A673 (cell line): ENCODE results near the gene ANKS1B. TPM values are rescaled to one million over a fixed set of nuclear protein-coding genes. Genes with fewer than 3 reads are reported as not detected.

Experiments used
- BruUV-seq: library from RNA; stranded (reverse); fragments of 400-500 nt; replicated peaks from 2 replicates; lab custom pipeline; 2021; lab: Mats Ljungman, UMichigan
- CTCF ChIA-PET: fragments of 300-600 bp; sonication (Branson Sonifier 250); formaldehyde crosslinking; loops from one replicate; lab custom pipeline; 2022; ENCODE audit warnings: antibody characterized with exemption; lab: Charles Lee
- POLR2A ChIA-PET: fragments of 300-600 bp; sonication (Branson Sonifier 250); formaldehyde crosslinking; loops from one replicate; lab custom pipeline; 2022; ENCODE audit warnings: antibody characterized with exemption; ENCODE audit not compliant: low non-redundant PET; lab: Charles Lee
- DNase-seq: peaks from one replicate; pipeline ENCODE4 v3.0.0-alpha.2; 2015; ENCODE audit warnings: low spot score
- H3K27ac ChIP-seq: fragments of 200-600 bp; sonication (generic); 2 replicates; pipeline ENCODE4 v1.5.1; 2016; ENCODE audit warnings: mixed run types, low read depth, mild to moderate bottlenecking, mixed read lengths, antibody characterized with exemption, low read length; ENCODE audit not compliant: poor library complexity, severe bottlenecking
- H3K27me3 ChIP-seq: fragments of 200-600 bp; sonication (generic); replicated peaks from 2 replicates; pipeline ENCODE4 v1.6.1; 2017; ENCODE audit warnings: mixed run types, low read depth, mild to moderate bottlenecking, mixed read lengths, antibody characterized with exemption, low read length; ENCODE audit not compliant: insufficient read depth, poor library complexity
- H3K36me3 ChIP-seq: fragments of 200-600 bp; sonication (generic); 2 replicates; pipeline ENCODE4 v1.6.1; 2016; ENCODE audit warnings: mixed run types, mild to moderate bottlenecking, mixed read lengths, antibody characterized with exemption, low read length; ENCODE audit not compliant: insufficient read depth, poor library complexity, severe bottlenecking
- H3K4me1 ChIP-seq: fragments of 200-600 bp; sonication (generic); 2 replicates; pipeline ENCODE4 v1.6.1; 2017; ENCODE audit warnings: mixed run types, mild to moderate bottlenecking, mixed read lengths, antibody characterized with exemption, low read length; ENCODE audit not compliant: insufficient read depth, poor library complexity, severe bottlenecking
- H3K4me3 ChIP-seq: fragments of 200-600 bp; sonication (generic); 2 replicates; pipeline ENCODE4 v1.5.1; 2016; ENCODE audit warnings: low read depth, mixed run types, mild to moderate bottlenecking, mixed read lengths, low read length; ENCODE audit not compliant: poor library complexity, severe bottlenecking
- H3K9me3 ChIP-seq: fragments of 200-600 bp; sonication (generic); 2 replicates; pipeline ENCODE4 v1.6.1; 2016; ENCODE audit warnings: mixed run types, low read depth, mild to moderate bottlenecking, mixed read lengths, antibody characterized with exemption, low read length; ENCODE audit not compliant: poor library complexity, severe bottlenecking
- EZH2 ChIP-seq: fragments of 200-600 bp; sonication (generic); IDR thresholded peaks from 2 replicates; pipeline ENCODE4 v1.6.1; 2017; ENCODE audit warnings: borderline replicate concordance, low read depth, mild to moderate bottlenecking, mixed read lengths, antibody characterized with exemption, low read length; ENCODE audit not compliant: poor library complexity, severe bottlenecking
- intact Hi-C: fragments of 100-400 bp; cut with micrococcal nuclease; formaldehyde crosslinking; loops from one replicate; pipeline ENCODE4 v1.10.0; 2022; ENCODE audit not compliant: unreplicated experiment
- total RNA-seq: library from RNA; stranded (reverse); gene quantifications from 2 replicates; pipeline ENCODE4 v1.2.3, GENCODE V29; 2021
- TF ChIP-seq, protein P1 (sequence below): fragments of 300-800, 200-600 bp; sonication (generic); conservative IDR thresholded peaks from 2 replicates; pipeline ENCODE4 v1.5.1; 2017; ENCODE audit warnings: low read depth, mild to moderate bottlenecking, antibody characterized with exemption, low read length, moderate library complexity, mixed read lengths

ANKS1B gene
- total RNA-seq, 1 experiment from 2014 or later, result 0.99 TPM

DNA sequence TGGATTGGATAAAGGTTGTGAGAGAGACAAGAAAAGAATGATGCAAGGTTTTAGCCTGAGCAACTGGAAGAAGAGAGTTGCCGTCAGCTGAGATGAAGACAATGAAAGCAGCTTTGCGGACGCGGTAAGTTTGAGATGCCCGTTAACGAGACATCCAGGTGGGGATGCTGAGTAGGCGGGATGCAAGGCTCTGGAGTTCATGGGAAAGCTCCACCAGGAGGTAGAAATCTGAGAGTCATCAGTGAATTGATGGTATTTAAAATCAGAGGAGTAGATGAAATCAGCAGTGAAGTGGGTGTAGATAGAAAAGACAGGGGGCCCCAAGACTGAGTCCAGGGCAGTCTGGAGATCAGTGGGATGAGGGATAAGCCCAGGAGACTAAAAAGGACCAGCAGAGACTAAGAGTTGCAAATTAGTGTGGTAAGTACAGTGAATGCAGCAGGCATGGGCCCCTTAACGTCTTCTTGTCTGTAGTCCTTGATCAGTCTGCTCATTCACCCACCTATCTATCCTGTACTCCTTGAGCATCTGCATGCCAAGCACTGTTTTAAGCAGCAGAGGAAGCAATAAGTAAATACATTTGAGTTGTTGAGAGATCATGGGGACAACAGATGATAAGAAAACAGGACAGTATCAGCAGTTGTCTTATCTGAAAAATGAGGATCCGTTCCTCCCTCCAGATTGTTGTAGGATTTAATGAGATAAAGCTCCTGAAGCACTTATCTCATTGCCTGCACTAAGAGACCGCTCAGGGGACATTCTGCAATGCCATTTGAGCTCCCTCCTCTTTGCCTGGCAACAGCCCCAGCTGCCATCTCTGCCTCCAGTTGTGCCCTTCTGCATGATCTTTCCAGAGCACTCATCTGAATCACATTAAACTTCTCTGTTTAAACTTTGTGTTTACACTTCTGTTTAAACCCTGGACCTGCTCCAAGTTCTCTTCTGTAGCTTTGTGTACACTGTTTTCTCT lies 1248.1 kb downstream of the ANKS1B start:
- no peak for DNase-seq
- H3K9me3 ChIP-seq, result no peaks in the 10 kb centered on the region
- no peaks in the 10 kb centered on the region for H3K36me3 ChIP-seq
- no peak overlapping the region for H3K27ac ChIP-seq
- H3K27me3 ChIP-seq, result no peaks in the 10 kb centered on the region
- H3K4me3 ChIP-seq, result no peak overlapping the region
- BruUV-seq, result no TSS peak
- ChIA-PET POLR2A (interaction anchor here (0.6 kb wide), 1 partner anchor 9 kb away, joined by 4 read pairs; no protein-coding TSS in a partner anchor), CTCF (no interaction called here)
- intact Hi-C loops, result no loop called here
- H3K4me1 ChIP-seq, result peaks cover 3% of the 10 kb centered on the region
- TF ChIP-seq EZH2, result no peak
- TF ChIP-seq, protein P1, sequence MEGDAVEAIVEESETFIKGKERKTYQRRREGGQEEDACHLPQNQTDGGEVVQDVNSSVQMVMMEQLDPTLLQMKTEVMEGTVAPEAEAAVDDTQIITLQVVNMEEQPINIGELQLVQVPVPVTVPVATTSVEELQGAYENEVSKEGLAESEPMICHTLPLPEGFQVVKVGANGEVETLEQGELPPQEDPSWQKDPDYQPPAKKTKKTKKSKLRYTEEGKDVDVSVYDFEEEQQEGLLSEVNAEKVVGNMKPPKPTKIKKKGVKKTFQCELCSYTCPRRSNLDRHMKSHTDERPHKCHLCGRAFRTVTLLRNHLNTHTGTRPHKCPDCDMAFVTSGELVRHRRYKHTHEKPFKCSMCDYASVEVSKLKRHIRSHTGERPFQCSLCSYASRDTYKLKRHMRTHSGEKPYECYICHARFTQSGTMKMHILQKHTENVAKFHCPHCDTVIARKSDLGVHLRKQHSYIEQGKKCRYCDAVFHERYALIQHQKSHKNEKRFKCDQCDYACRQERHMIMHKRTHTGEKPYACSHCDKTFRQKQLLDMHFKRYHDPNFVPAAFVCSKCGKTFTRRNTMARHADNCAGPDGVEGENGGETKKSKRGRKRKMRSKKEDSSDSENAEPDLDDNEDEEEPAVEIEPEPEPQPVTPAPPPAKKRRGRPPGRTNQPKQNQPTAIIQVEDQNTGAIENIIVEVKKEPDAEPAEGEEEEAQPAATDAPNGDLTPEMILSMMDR, result no peak

DNA sequence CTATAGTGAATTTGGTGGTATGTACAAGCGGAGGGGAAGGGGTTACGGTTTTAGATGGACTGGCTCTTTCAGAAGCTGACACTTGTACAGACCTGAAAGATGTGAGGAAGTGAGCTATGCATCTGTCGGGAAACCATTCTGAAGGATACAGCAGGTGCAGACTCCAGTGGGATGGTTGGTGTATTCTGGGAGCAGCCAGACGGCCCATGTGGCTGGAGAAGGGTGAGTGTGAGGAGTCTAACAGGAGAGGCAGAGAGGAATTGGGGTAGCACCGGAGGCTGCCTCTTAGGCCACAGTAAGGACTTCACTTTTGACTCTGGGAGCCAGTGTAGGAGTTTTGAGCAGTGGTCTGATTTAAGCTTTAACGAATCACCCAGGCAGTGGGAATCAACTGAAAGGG lies 1248.9 kb downstream of the ANKS1B start:
- intact Hi-C loops, result no loop called here
- ChIA-PET POLR2A (interaction anchor here (0.6 kb wide), 1 partner anchor 9 kb away, joined by 4 read pairs; no protein-coding TSS in a partner anchor), CTCF (no interaction called here)
- H3K27me3 ChIP-seq, result no peaks in the 10 kb centered on the region
- no peak overlapping the region for H3K27ac ChIP-seq
- TF ChIP-seq, protein P1, result no peak
- no peak for TF ChIP-seq EZH2
- H3K4me1 ChIP-seq, result no peaks in the 10 kb centered on the region
- no peaks in the 10 kb centered on the region for H3K36me3 ChIP-seq
- BruUV-seq, result no TSS peak
- H3K4me3 ChIP-seq, result no peak overlapping the region
- DNase-seq, result no peak
- no peaks in the 10 kb centered on the region for H3K9me3 ChIP-seq

DNA sequence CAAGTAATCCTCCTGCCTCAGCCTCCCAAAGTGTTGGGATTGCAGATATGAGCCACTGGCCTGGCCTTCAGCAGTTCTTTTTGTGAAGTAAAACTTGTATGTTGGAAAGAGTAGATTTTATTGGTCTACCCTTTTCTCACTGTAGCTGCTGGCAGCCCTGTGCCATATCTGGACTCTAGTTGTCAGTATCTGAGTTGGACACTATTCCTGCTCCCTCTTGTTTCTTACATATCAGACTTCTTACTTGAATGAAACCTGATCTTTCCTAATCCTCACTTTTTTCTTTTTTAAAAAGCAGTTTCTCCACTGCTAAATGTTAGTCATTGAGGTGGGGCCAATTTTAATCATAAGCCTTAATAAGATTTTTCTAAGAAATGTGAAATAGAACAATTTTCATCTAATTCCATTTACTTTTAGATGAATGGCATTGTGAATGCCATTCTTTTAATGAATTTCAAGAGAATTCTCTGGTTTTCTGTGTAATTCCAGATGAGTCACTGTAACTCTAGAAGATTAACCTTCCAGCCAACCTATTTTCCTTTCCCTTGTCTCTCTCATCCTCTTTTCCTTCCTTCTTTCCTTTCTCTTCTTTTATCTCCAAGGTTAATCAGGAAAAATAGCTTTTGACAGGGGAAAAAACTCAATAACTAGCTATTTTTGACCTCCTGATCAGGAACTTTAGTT lies 1250.9 kb downstream of the ANKS1B start:
- ChIA-PET CTCF (no interaction called here), POLR2A (no interaction called here)
- no peaks in the 10 kb centered on the region for H3K4me1 ChIP-seq
- no peaks in the 10 kb centered on the region for H3K9me3 ChIP-seq
- TF ChIP-seq, protein P1, result no peak
- TF ChIP-seq EZH2, result no peak
- no peak for DNase-seq
- no peaks in the 10 kb centered on the region for H3K27me3 ChIP-seq
- BruUV-seq, result no TSS peak
- H3K36me3 ChIP-seq, result no peaks in the 10 kb centered on the region
- H3K4me3 ChIP-seq, result no peak overlapping the region
- no peak overlapping the region for H3K27ac ChIP-seq
- intact Hi-C loops, result no loop called here
